Brain microvascular endothelial cell (primary cell): Measurements from ENCODE around the gene OR6M1.

Experiments used
- DNase-seq: peaks from one replicate; pipeline ENCODE4 v3.0.0-alpha.2; 2020
- H3K27ac ChIP-seq: fragments of 250-450 bp; sonication (Bioruptor Pico); 2 replicates; pipeline ENCODE4 v1.5.1; 2020; ENCODE audit warnings: mild to moderate bottlenecking, moderate library complexity
- H3K27me3 ChIP-seq: fragments of 250-450 bp; sonication (Bioruptor Pico); replicated peaks from 2 replicates; pipeline ENCODE4 v1.5.1; 2020; ENCODE audit warnings: mild to moderate bottlenecking
- H3K36me3 ChIP-seq: fragments of 250-450 bp; sonication (Bioruptor Pico); replicated peaks from 2 replicates; pipeline ENCODE4 v1.5.1; 2020; ENCODE audit warnings: mild to moderate bottlenecking
- H3K4me3 ChIP-seq: 2 replicates; pipeline ENCODE4 v1.5.1; 2011; ENCODE audit warnings: low read depth, mild to moderate bottlenecking, control low read depth, low read length, moderate library complexity
- CTCF ChIP-seq: IDR thresholded peaks from 2 replicates; pipeline ENCODE4 v1.5.1; 2011; ENCODE audit warnings: low read depth, mild to moderate bottlenecking, moderate library complexity, low read length, control low read depth, inconsistent platforms; ENCODE audit errors: missing control alignments
- in situ Hi-C: cut with HindIII; loops from 2 replicates; pipeline ENCODE4 v1.10.0; 2017; ENCODE audit warnings: low sequenced_read_pairs, low pct_ligation_motif_present

The OR6M1 gene

GRCh38 chr11:123815122-123815521, 9.0 kb upstream of the OR6M1 start:
- Histone ChIP-seq H3K4me3 (no peak overlapping the region), H3K27me3 (no peaks in the 10 kb centered on the region), H3K27ac (no peak overlapping the region), H3K36me3 (no peaks in the 10 kb centered on the region)
- no peak for TF ChIP-seq CTCF
- in situ Hi-C loops, result no loop called here
- DNase-seq, result no peak

- Histone ChIP-seq H3K27me3 (no peaks in the 10 kb centered on the region), H3K36me3 (no peaks in the 10 kb centered on the region), H3K4me3 (no peak overlapping the region), H3K27ac (no peak overlapping the region)
- TF ChIP-seq CTCF, result no peak
- DNase-seq, result no peak
- in situ Hi-C loops, result no loop called here
Observed at GRCh38 chr11:123801765-123802164, 4.4 kb downstream of the OR6M1 start.

GRCh38 chr11:123800036-123800435, 6.1 kb downstream of the OR6M1 start:
- no peaks in the 10 kb centered on the region for H3K36me3 ChIP-seq
- in situ Hi-C loops, result no loop called here
- no peak for DNase-seq
- no peaks in the 10 kb centered on the region for H3K27me3 ChIP-seq
- H3K4me3 ChIP-seq, result no peak overlapping the region
- no peak overlapping the region for H3K27ac ChIP-seq
- TF ChIP-seq CTCF, result no peak

- no peaks in the 10 kb centered on the region for H3K36me3 ChIP-seq
- H3K27me3 ChIP-seq, result no peaks in the 10 kb centered on the region
- TF ChIP-seq CTCF, result no peak
- in situ Hi-C loops, result no loop called here
- H3K4me3 ChIP-seq, result no peak overlapping the region
- no peak overlapping the region for H3K27ac ChIP-seq
- no peak for DNase-seq
Observed at GRCh38 chr11:123799438-123799837, 6.7 kb downstream of the OR6M1 start.

GRCh38 chr11:123798513-123799252, 7.5 kb downstream of the OR6M1 start:
- no peak for TF ChIP-seq CTCF
- H3K27ac ChIP-seq, result no peak overlapping the region
- H3K36me3 ChIP-seq, result no peaks in the 10 kb centered on the region
- no peak overlapping the region for H3K4me3 ChIP-seq
- in situ Hi-C loops, result no loop called here
- no peaks in the 10 kb centered on the region for H3K27me3 ChIP-seq
- no peak for DNase-seq

DNA sequence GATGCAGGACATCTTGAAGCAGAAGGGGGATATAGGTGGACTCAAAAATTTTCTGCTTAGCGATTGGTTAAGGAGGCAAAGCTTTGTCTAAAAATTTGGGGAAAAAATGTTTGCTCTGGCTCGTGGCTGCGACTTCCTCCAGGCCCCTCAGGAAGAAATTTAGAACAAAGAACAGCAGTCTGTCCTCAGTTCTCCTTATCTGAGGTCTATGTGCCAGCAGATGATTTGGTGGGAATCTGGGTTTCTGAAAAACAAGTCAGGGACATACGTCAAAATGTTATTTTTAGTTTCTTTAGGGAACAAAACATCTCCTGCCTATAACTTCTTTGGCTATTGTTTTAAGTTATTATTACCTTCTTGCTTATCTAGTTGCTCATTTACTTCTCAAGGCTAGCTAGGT, 8.1 kb downstream of the OR6M1 start:
- no peak for DNase-seq
- H3K27ac ChIP-seq, result no peak overlapping the region
- no peaks in the 10 kb centered on the region for H3K36me3 ChIP-seq
- in situ Hi-C loops, result no loop called here
- TF ChIP-seq CTCF, result no peak
- H3K27me3 ChIP-seq, result no peaks in the 10 kb centered on the region
- no peak overlapping the region for H3K4me3 ChIP-seq
